ENCODE results near the gene ABHD10. TPM values are rescaled to one million over a fixed set of nuclear protein-coding genes. Genes with fewer than 3 reads are reported as not detected.
A peak's percentile ranks its signal among the peaks of the same experiment; 100 is the strongest.

Gene ABHD10
- total RNA-seq (2014; rRNA removed) = 29.1 and 45.0 TPM in 2 replicates
- Bru-seq, nascent RNA = percentile 88 among the genes with signal in this experiment
- BruChase-seq, experiment 1, labeled RNA remaining after a 6-hour chase = percentile 90 among the genes with signal in this experiment
- BruChase-seq, experiment 2, labeled RNA remaining after a 2-hour chase = percentile 87 among the genes with signal in this experiment
- long read RNA-seq, transcript ABHD10-201 (5 exons, 2,590 nt) = major isoform, 97 of 116 reads
- long read RNA-seq, transcript ABHD10-203 (3 exons, 890 nt) = minor isoform, 7 of 116 reads
- long read RNA-seq, partial matches to known transcripts = 1 of 116 reads
- long read RNA-seq, other reads (novel, unspliced or antisense) = 9 of 116 reads

GRCh38 chr3:111978583-111979433, at the start of gene ABHD10:
Gene ABHD10, plus strand, starts transcription at chr3:111979026. Its CDS starts 36 bp downstream, at chr3:111979062.
- ChIA-PET POLR2A (ENCODE audit: unreplicated experiment) (interaction anchor here (0.5 to 1.0 kb wide), 10 partner anchors 16 to 180 kb away, joined by 3 to 18 read pairs (median 5); no protein-coding TSS in a partner anchor), CTCF (interaction anchor here (0.6 to 2.6 kb wide), 10 partner anchors 9 to 302 kb away, joined by 3 to 28 read pairs (median 3); no protein-coding TSS in a partner anchor)
- peak within 1 kb of the TSS; percentile 83 for H3K4me2 ChIP-seq (ENCODE audit: low read length)
- H2AFZ ChIP-seq (ENCODE audit: low read length) = peak within 1 kb of the TSS; percentile 88
- BruUV-seq (replicated peaks) = TSS peak; percentile 48
- peak within 1 kb of the TSS; percentile 36 for H3K27ac ChIP-seq (ENCODE audit: low read length)
- H3K9me3 ChIP-seq (ENCODE audit: low read length) = no peaks in the 10 kb centered on the region
- intact Hi-C loops (cut with micrococcal nuclease) = loop anchor here (5.0 kb wide), 1 partner anchor 402 kb away; no protein-coding TSS in a partner anchor
- H3F3A ChIP-seq (ENCODE audit: low read length, unreplicated experiment) = peaks cover 6% of the 10 kb centered on the region
- H3K27me3 ChIP-seq (ENCODE audit: low read length) = no peaks in the 10 kb centered on the region
- H3K4me3 ChIP-seq (ENCODE audit: low read length) = peak within 1 kb of the TSS; percentile 80
- H3K4me1 ChIP-seq (ENCODE audit: insufficient read depth, low read length) = peaks cover 28% of the 10 kb centered on the region
- TF ChIP-seq CTCF (conservative IDR thresholded peaks at IDR 0.05; ENCODE audit: low read depth, low read length) = no peak
- TF ChIP-seq EZH2 (IDR thresholded peaks at IDR 0.05; ENCODE audit: low read length, unreplicated experiment) = no peak
- TF ChIP-seq EZH2phosphoT487 (IDR thresholded peaks at IDR 0.05; ENCODE audit: borderline replicate concordance, low read length) = no peak
- H3K9ac ChIP-seq (ENCODE audit: low read length) = peak within 1 kb of the TSS; percentile 82
- peak; percentile 100 for DNase-seq
- H3K79me2 ChIP-seq (ENCODE audit: low read length) = peaks cover 48% of the 10 kb centered on the region
- no peaks in the 10 kb centered on the region for H4K20me1 ChIP-seq (ENCODE audit: low read length)
- H3K9me2 ChIP-seq (replicated peaks; ENCODE audit: low read length) = no peaks in the 10 kb centered on the region
- peaks cover 20% of the 10 kb centered on the region for H3K36me3 ChIP-seq (ENCODE audit: low read depth, low read length)
- ATAC-seq = peak; percentile 90

GRCh38 chr3:111929484-111929883, 49.3 kb upstream of the ABHD10 start:
- Histone ChIP-seq H3K27ac (ENCODE audit: low read length) (no peak overlapping the region), H2AFZ (ENCODE audit: low read length) (no peak overlapping the region), H3K4me2 (ENCODE audit: low read length) (no peak overlapping the region), H3K4me1 (ENCODE audit: insufficient read depth, low read length) (peaks cover 24% of the 10 kb centered on the region), H3F3A (ENCODE audit: low read length, unreplicated experiment) (no peaks in the 10 kb centered on the region), H3K9ac (ENCODE audit: low read length) (no peak overlapping the region), H4K20me1 (ENCODE audit: low read length) (no peaks in the 10 kb centered on the region), H3K9me3 (ENCODE audit: low read length) (no peaks in the 10 kb centered on the region), H3K36me3 (ENCODE audit: low read depth, low read length) (peaks cover 74% of the 10 kb centered on the region), H3K4me3 (ENCODE audit: low read length) (no peak overlapping the region), H3K79me2 (ENCODE audit: low read length) (peaks cover 52% of the 10 kb centered on the region), H3K9me2 (replicated peaks; ENCODE audit: low read length) (no peaks in the 10 kb centered on the region), H3K27me3 (ENCODE audit: low read length) (no peaks in the 10 kb centered on the region)
- POLR2A ChIA-PET (ENCODE audit: unreplicated experiment) = no interaction called here
- DNase-seq (no peak), ATAC-seq (no peak)
- no TSS peak for BruUV-seq (replicated peaks)
- CTCF ChIA-PET = no interaction called here
- no peak for TF ChIP-seq EZH2phosphoT487 (IDR thresholded peaks at IDR 0.05; ENCODE audit: borderline replicate concordance, low read length)
- TF ChIP-seq CTCF (conservative IDR thresholded peaks at IDR 0.05; ENCODE audit: low read depth, low read length) = no peak
- no peak for TF ChIP-seq EZH2 (IDR thresholded peaks at IDR 0.05; ENCODE audit: low read length, unreplicated experiment)
- intact Hi-C loops (cut with micrococcal nuclease) = no loop called here

All from PC-3 (cell line).